ENCODE results near the gene NTNG1. TPM values are rescaled to one million over a fixed set of nuclear protein-coding genes. Genes with fewer than 3 reads are reported as not detected.

NTNG1 gene
- total and polyA plus RNA-seq, 12 donors, result 0.06 TPM; not detected in 11

DNA sequence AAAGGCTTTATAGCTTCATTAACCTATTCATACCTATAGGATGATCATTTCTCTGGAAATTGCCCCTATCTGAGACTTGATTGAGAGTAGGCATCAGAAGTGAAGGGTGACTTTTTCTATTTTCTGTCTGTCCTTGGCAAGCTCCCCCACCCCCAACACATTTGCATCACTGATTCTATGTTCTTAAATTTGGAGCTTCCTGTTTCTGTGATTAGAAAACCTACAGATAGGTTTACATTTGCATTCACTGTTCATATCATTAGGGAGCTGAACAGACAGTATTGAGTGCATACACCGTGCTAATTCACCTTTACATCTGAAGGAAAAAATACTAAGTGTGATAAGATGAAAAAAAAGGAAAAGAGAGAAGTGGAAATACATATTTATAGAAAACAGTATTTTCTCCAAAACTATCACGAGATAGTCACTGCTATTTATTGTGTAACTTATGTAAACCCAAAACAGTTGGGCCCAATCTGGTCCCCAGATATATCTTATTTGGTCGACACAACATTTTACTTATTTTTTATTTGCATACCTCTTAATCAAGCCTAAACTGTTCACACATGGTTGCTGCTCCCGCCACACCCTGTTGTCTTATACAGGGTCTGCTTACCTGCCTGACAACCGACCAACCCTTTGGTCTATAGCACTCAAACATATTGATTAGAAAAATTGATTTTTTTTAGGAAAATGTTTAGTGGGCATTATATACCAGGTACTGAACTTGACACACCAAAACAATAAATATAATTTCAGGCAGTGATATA is 218.8 kb downstream of the NTNG1 start:
- 61 to 70% methylated on average over 5 of the region's 5 CpGs for WGBS, 2 donors
- TF ChIP-seq, protein P1, sequence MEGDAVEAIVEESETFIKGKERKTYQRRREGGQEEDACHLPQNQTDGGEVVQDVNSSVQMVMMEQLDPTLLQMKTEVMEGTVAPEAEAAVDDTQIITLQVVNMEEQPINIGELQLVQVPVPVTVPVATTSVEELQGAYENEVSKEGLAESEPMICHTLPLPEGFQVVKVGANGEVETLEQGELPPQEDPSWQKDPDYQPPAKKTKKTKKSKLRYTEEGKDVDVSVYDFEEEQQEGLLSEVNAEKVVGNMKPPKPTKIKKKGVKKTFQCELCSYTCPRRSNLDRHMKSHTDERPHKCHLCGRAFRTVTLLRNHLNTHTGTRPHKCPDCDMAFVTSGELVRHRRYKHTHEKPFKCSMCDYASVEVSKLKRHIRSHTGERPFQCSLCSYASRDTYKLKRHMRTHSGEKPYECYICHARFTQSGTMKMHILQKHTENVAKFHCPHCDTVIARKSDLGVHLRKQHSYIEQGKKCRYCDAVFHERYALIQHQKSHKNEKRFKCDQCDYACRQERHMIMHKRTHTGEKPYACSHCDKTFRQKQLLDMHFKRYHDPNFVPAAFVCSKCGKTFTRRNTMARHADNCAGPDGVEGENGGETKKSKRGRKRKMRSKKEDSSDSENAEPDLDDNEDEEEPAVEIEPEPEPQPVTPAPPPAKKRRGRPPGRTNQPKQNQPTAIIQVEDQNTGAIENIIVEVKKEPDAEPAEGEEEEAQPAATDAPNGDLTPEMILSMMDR (IDR thresholded peaks at IDR 0.05), result no peak
- ATAC-seq (no peak), DNase-seq (no peak)
- Histone ChIP-seq H3K27ac (no peak overlapping the region), H3K9me3 (no peaks in the 10 kb centered on the region), H3K27me3 (no peaks in the 10 kb centered on the region), H3K4me1 (no peaks in the 10 kb centered on the region), H3K36me3 (no peaks in the 10 kb centered on the region), H3K4me3 (no peak overlapping the region)
- intact Hi-C loops (cut with DNase I), result no loop called here

DNA sequence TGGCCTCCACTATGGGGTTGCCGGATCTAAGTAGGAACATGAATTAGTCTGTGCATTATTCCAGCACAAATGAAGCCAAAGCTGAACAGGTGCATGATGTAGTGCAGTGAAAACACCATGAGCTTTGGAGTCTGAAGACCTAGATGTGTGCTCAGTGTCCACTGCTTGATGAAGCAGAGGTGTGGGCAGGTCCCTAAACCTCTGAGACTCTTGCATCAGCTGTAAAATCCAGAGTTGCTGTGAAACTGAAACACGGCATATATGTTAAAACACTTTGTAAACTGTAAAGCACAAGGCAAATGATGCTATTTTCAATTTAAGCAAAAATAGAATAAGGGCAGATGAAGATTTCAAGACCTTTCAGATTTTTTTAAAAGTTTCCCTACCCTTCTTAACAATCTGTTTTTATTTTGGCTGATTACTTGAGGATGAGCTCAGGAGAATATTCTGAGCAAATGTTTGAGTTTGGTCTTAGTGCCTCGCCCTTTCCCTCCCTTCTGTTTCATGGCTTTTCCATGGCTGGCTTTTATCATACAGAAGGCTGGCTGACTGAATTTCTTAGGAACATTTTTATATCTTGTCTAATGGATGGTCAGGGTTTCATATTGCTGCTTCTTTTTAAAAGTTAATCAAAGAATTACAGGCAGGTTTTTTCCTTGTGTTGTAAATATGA is 221.8 kb downstream of the NTNG1 start:
- TF ChIP-seq, protein P1 (IDR thresholded peaks at IDR 0.05), result no peak
- Histone ChIP-seq H3K4me3 (no peak overlapping the region), H3K27me3 (no peaks in the 10 kb centered on the region), H3K36me3 (no peaks in the 10 kb centered on the region), H3K4me1 (no peaks in the 10 kb centered on the region), H3K27ac (no peak overlapping the region), H3K9me3 (no peaks in the 10 kb centered on the region)
- intact Hi-C loops (cut with DNase I), result no loop called here
- ATAC-seq (no peak), DNase-seq (no peak)
- 77 to 81% methylated on average over 3 of the region's 3 CpGs for WGBS, 2 donors

GRCh38 chr1:107363154-107363553 is 222.3 kb downstream of the NTNG1 start:
- Histone ChIP-seq H3K27me3 (no peaks in the 10 kb centered on the region), H3K4me1 (no peaks in the 10 kb centered on the region), H3K4me3 (no peak overlapping the region), H3K36me3 (no peaks in the 10 kb centered on the region), H3K27ac (no peak overlapping the region), H3K9me3 (no peaks in the 10 kb centered on the region)
- no peak for DNase-seq
- no peak for ATAC-seq
- intact Hi-C loops (cut with DNase I), result no loop called here
- 47 to 58% methylated on average over 1 of the region's 1 CpG for WGBS, 2 donors
- TF ChIP-seq, protein P1 (IDR thresholded peaks at IDR 0.05), result no peak

- H3K9me3 ChIP-seq, result no peaks in the 10 kb centered on the region
- ATAC-seq, result no peak
- H3K27me3 ChIP-seq, result no peaks in the 10 kb centered on the region
- no peak for DNase-seq
- no peak overlapping the region for H3K4me3 ChIP-seq
- intact Hi-C loops (cut with DNase I), result no loop called here
- WGBS, 2 donors, result 81 to 92% methylated on average over 2 of the region's 2 CpGs
- no peaks in the 10 kb centered on the region for H3K36me3 ChIP-seq
- TF ChIP-seq, protein P1 (IDR thresholded peaks at IDR 0.05), result no peak
- no peak overlapping the region for H3K27ac ChIP-seq
- no peaks in the 10 kb centered on the region for H3K4me1 ChIP-seq
These were observed 224.8 kb downstream of the NTNG1 start for GRCh38 chr1:107365527-107366240.
